Activated CD4-positive, alpha-beta memory T cell treated with anti-CD3 and anti-CD28 coated beads, Interleukin-2, amount 10 ng/mL, durations not matched to agents 7 days and 5 days (primary cell): ENCODE data around the gene RDX. TPM values are rescaled to one million over a fixed set of nuclear protein-coding genes. Genes with fewer than 3 reads are reported as not detected.

Experiments used
- CTCF ChIA-PET: fragments of 350-600 bp; sonication (Branson Sonifier 250); formaldehyde crosslinking; loops from one replicate; lab custom pipeline; 2021; ENCODE audit warnings: antibody characterized with exemption, inconsistent platforms; lab: Charles Lee
- POLR2A ChIA-PET: fragments of 350-600 bp; sonication (Branson Sonifier 250); formaldehyde crosslinking; loops from one replicate; lab custom pipeline; 2021; ENCODE audit warnings: antibody characterized with exemption; lab: Charles Lee
- DNase-seq: peaks from one replicate; pipeline ENCODE4 v3.0.0-alpha.2; 2020
- H3K27ac Mint-ChIP-seq: one replicate; pipeline ENCODE4 v1.8.0; 2021; ENCODE audit warnings: mild to moderate bottlenecking, mixed read lengths
- H3K27me3 Mint-ChIP-seq: one replicate; pipeline ENCODE4 v1.8.0; 2021; ENCODE audit warnings: mixed read lengths
- H3K36me3 Mint-ChIP-seq: one replicate; pipeline ENCODE4 v1.8.0; 2021; ENCODE audit warnings: low read depth, mixed read lengths
- H3K4me1 Mint-ChIP-seq: one replicate; pipeline ENCODE4 v1.8.0; 2021; ENCODE audit warnings: mixed read lengths
- H3K4me3 Mint-ChIP-seq: one replicate; pipeline ENCODE4 v1.8.0; 2021; ENCODE audit warnings: mild to moderate bottlenecking, mixed read lengths
- H3K9me3 Mint-ChIP-seq: one replicate; pipeline ENCODE4 v1.8.0; 2021; ENCODE audit warnings: mixed read lengths
- total RNA-seq, 2 experiments: library from RNA; stranded (reverse); gene quantifications; one replicate each; pipeline ENCODE4 v1.2.3, GENCODE V29; 2021

RDX gene
- total RNA-seq, 2 experiments from 2014 or later = 53.5 to 54.4 TPM

- no peak overlapping the region for H3K27ac Mint-ChIP-seq
- H3K36me3 Mint-ChIP-seq = no peaks in the 10 kb centered on the region
- peaks cover 10% of the 10 kb centered on the region for H3K4me1 Mint-ChIP-seq
- H3K27me3 Mint-ChIP-seq = peaks cover 12% of the 10 kb centered on the region
- ChIA-PET POLR2A (no interaction called here), CTCF (no interaction called here)
- H3K4me3 Mint-ChIP-seq = no peak overlapping the region
- H3K9me3 Mint-ChIP-seq = no peaks in the 10 kb centered on the region
- DNase-seq = no peak
These were observed 108.7 kb downstream of the RDX start for GRCh38 chr11:110187731-110188130.

GRCh38 chr11:110186867-110187266, 109.5 kb downstream of the RDX start:
- no peak overlapping the region for H3K27ac Mint-ChIP-seq
- no peaks in the 10 kb centered on the region for H3K9me3 Mint-ChIP-seq
- ChIA-PET POLR2A (no interaction called here), CTCF (no interaction called here)
- no peak for DNase-seq
- H3K27me3 Mint-ChIP-seq = peaks cover 13% of the 10 kb centered on the region
- no peaks in the 10 kb centered on the region for H3K36me3 Mint-ChIP-seq
- H3K4me3 Mint-ChIP-seq = no peak overlapping the region
- H3K4me1 Mint-ChIP-seq = peaks cover under 1% of the 10 kb centered on the region

- Mint-ChIP-seq H3K9me3 (no peaks in the 10 kb centered on the region), H3K4me1 (no peaks in the 10 kb centered on the region), H3K27ac (no peak overlapping the region), H3K4me3 (no peak overlapping the region), H3K36me3 (no peaks in the 10 kb centered on the region), H3K27me3 (peaks cover 13% of the 10 kb centered on the region)
- POLR2A ChIA-PET = no interaction called here
- CTCF ChIA-PET = interaction anchor here (1.2 to 2.0 kb wide), 2 partner anchors 10 to 11 kb away, joined by 3 to 7 read pairs; no protein-coding TSS in a partner anchor
- no peak for DNase-seq
These were observed 110.0 kb downstream of the RDX start for GRCh38 chr11:110186456-110186855.

- POLR2A ChIA-PET = no interaction called here
- peaks cover 7% of the 10 kb centered on the region for H3K27me3 Mint-ChIP-seq
- H3K27ac Mint-ChIP-seq = no peak overlapping the region
- H3K4me1 Mint-ChIP-seq = no peaks in the 10 kb centered on the region
- DNase-seq = no peak
- CTCF ChIA-PET = interaction anchor here (0.8 to 2.0 kb wide), 3 partner anchors 9 to 17 kb away, joined by 3 to 7 read pairs (median 7); no protein-coding TSS in a partner anchor
- H3K4me3 Mint-ChIP-seq = no peak overlapping the region
- no peaks in the 10 kb centered on the region for H3K9me3 Mint-ChIP-seq
- H3K36me3 Mint-ChIP-seq = no peaks in the 10 kb centered on the region
These were observed 110.8 kb downstream of the RDX start for GRCh38 chr11:110185599-110185998.

- ChIA-PET POLR2A (no interaction called here), CTCF (interaction anchor here (0.8 to 2.0 kb wide), 3 partner anchors 8 to 18 kb away, joined by 3 to 7 read pairs (median 7); no protein-coding TSS in a partner anchor)
- Mint-ChIP-seq H3K27ac (no peak overlapping the region), H3K4me3 (no peak overlapping the region), H3K36me3 (no peaks in the 10 kb centered on the region), H3K27me3 (peaks cover 4% of the 10 kb centered on the region), H3K4me1 (no peaks in the 10 kb centered on the region), H3K9me3 (no peaks in the 10 kb centered on the region)
- DNase-seq = no peak
These were observed 111.3 kb downstream of the RDX start for GRCh38 chr11:110185121-110185591.

GRCh38 chr11:110184456-110184855, 112.0 kb downstream of the RDX start:
- H3K27ac Mint-ChIP-seq = no peak overlapping the region
- peaks cover 3% of the 10 kb centered on the region for H3K27me3 Mint-ChIP-seq
- no peak overlapping the region for H3K4me3 Mint-ChIP-seq
- H3K4me1 Mint-ChIP-seq = no peaks in the 10 kb centered on the region
- no peaks in the 10 kb centered on the region for H3K36me3 Mint-ChIP-seq
- DNase-seq = no peak
- ChIA-PET CTCF (interaction anchor here (2.0 kb wide), 1 partner anchor 8 kb away, joined by 7 read pairs; no protein-coding TSS in a partner anchor), POLR2A (no interaction called here)
- no peaks in the 10 kb centered on the region for H3K9me3 Mint-ChIP-seq

GRCh38 chr11:110182886-110183285, 113.5 kb downstream of the RDX start:
- H3K36me3 Mint-ChIP-seq = no peaks in the 10 kb centered on the region
- CTCF ChIA-PET = no interaction called here

GRCh38 chr11:110179064-110179463, 117.3 kb downstream of the RDX start:
- Mint-ChIP-seq H3K36me3 (no peaks in the 10 kb centered on the region), H3K4me3 (no peak overlapping the region), H3K4me1 (peaks cover 3% of the 10 kb centered on the region), H3K9me3 (no peaks in the 10 kb centered on the region), H3K27me3 (peaks cover 3% of the 10 kb centered on the region), H3K27ac (no peak overlapping the region)
- ChIA-PET CTCF (no interaction called here), POLR2A (no interaction called here)
- DNase-seq = no peak

More at GRCh38 chr11:110182886-110183285, 113.5 kb downstream of the RDX start:
- DNase-seq = no peak
- Mint-ChIP-seq H3K4me3 (no peak overlapping the region), H3K4me1 (no peaks in the 10 kb centered on the region), H3K27ac (no peak overlapping the region), H3K9me3 (no peaks in the 10 kb centered on the region), H3K27me3 (peaks cover 1% of the 10 kb centered on the region)
- POLR2A ChIA-PET = no interaction called here

- no peak for DNase-seq
- H3K4me1 Mint-ChIP-seq = peaks cover 5% of the 10 kb centered on the region
- peaks cover 14% of the 10 kb centered on the region for H3K27me3 Mint-ChIP-seq
- H3K36me3 Mint-ChIP-seq = no peaks in the 10 kb centered on the region
- no peak overlapping the region for H3K27ac Mint-ChIP-seq
- ChIA-PET CTCF (interaction anchor here (0.8 to 2.4 kb wide), 2 partner anchors 8 kb away, joined by 3 to 7 read pairs; no protein-coding TSS in a partner anchor), POLR2A (no interaction called here)
- H3K9me3 Mint-ChIP-seq = no peaks in the 10 kb centered on the region
- H3K4me3 Mint-ChIP-seq = no peak overlapping the region
These were observed 119.3 kb downstream of the RDX start for GRCh38 chr11:110177086-110177456.

GRCh38 chr11:110176366-110177085, 119.9 kb downstream of the RDX start:
- ChIA-PET CTCF (interaction anchor here (2.4 kb wide), 1 partner anchor 9 kb away, joined by 7 read pairs; no protein-coding TSS in a partner anchor), POLR2A (no interaction called here)
- Mint-ChIP-seq H3K9me3 (no peaks in the 10 kb centered on the region), H3K36me3 (no peaks in the 10 kb centered on the region), H3K4me3 (no peak overlapping the region), H3K27me3 (peaks cover 14% of the 10 kb centered on the region), H3K4me1 (peaks cover 5% of the 10 kb centered on the region), H3K27ac (no peak overlapping the region)
- no peak for DNase-seq

GRCh38 chr11:110174645-110175310, 121.6 kb downstream of the RDX start:
- Mint-ChIP-seq H3K36me3 (no peaks in the 10 kb centered on the region), H3K4me1 (peaks cover 5% of the 10 kb centered on the region), H3K27ac (no peak overlapping the region), H3K27me3 (peaks cover 19% of the 10 kb centered on the region), H3K9me3 (no peaks in the 10 kb centered on the region), H3K4me3 (no peak overlapping the region)
- DNase-seq = no peak
- POLR2A ChIA-PET = no interaction called here
- CTCF ChIA-PET = interaction anchor here (0.6 to 1.9 kb wide), 6 partner anchors 11 to 261 kb away, joined by 3 to 9 read pairs (median 3); no protein-coding TSS in a partner anchor

- H3K27me3 Mint-ChIP-seq = peaks cover 21% of the 10 kb centered on the region
- H3K9me3 Mint-ChIP-seq = no peaks in the 10 kb centered on the region
- no peak overlapping the region for H3K27ac Mint-ChIP-seq
- H3K4me1 Mint-ChIP-seq = peaks cover 5% of the 10 kb centered on the region
- H3K4me3 Mint-ChIP-seq = no peak overlapping the region
- no peaks in the 10 kb centered on the region for H3K36me3 Mint-ChIP-seq
- CTCF ChIA-PET = interaction anchor here (0.6 to 1.9 kb wide), 6 partner anchors 12 to 336 kb away, joined by 3 to 9 read pairs (median 4); no protein-coding TSS in a partner anchor
- DNase-seq = peak; percentile 66
- POLR2A ChIA-PET = no interaction called here
These were observed 122.4 kb downstream of the RDX start for GRCh38 chr11:110173811-110174644.
